Measurements from ENCODE around the gene ERGIC3. TPM values are rescaled to one million over a fixed set of nuclear protein-coding genes. Genes with fewer than 3 reads are reported as not detected.
A peak's percentile ranks its signal among the peaks of the same experiment; 100 is the strongest.

ERGIC3 gene
- total RNA-seq, 1 experiment from 2014 or later: 630 TPM

DNA sequence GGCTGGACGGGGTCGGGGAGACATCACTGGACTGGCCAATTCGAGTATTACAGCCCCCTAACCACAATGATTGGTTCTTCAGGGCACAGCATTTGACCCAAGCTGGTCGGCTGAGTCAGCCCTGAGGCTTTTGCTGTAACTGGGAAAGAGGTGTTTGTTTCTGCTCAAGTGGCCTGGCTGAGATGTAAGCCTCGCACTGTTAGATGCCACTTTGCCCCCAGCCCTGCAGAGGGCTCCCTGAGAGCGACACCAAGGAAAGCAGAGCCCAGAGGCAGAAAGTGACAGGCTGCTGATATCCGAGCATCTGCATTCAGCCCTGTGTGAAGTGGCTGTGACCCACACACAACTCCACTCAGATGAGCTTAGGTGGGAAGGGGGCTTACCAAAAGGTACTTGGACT, 19.4 kb downstream of the ERGIC3 start:
- DNase-seq (ENCODE audit: low read depth): peak; percentile 82

GRCh38 chr20:35561671-35562070, 19.8 kb downstream of the ERGIC3 start:
- DNase-seq (ENCODE audit: low read depth): no peak

DNA sequence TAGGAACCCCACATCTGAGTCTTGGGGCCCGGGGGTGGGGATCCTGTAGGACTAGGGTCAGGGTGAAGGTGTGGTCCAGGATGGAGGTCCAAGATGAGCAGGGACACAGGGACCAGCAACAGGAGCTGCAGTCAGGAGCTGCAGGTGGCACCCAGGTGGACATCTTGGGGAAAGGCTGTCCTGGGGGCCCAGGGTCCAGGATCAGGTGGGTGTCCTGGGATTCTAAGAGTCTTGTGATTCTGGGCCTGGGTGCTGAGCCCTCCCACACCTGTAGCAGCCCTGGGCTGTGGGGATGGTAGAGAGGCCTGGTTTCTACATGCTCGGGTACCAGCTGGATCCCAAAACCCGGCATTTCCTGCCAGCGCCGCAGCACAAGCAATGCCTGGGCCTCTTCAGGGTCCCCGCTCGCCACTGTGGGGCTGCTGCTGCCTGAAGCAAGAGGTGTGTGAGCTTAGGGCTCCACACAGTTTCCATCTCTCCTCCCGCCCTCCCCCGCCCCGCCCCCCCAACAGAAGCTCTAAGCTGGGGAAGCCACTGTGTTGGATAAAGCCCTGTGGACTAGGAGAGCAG, 20.7 kb downstream of the ERGIC3 start:
- DNase-seq (ENCODE audit: low read depth): no peak

- no peak for DNase-seq (ENCODE audit: low read depth)
Measured at GRCh38 chr20:35563834-35564233, 22.0 kb downstream of the ERGIC3 start.

DNA sequence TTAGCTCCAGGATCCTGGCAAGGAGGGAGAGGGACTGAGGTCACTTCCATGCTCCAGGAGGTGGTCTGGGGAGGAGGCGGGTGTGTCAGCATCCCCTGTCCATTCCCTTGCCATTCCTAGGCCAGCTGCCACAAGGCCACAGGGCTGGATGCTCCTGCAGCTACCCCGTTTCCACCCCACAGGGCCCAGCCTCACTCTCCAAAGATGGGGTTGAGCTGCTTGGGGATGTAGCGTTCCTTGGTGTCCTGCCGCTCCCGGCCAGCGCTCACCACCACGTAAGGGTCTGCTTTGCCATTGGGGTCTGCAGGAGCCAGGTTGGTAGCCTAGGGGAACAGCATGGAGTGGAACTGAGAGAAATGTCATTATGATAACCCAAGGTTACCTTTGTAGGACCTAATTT, 23.0 kb downstream of the ERGIC3 start:
- no peak for DNase-seq (ENCODE audit: low read depth)

GRCh38 chr20:35568645-35569044, 26.8 kb downstream of the ERGIC3 start:
- DNase-seq (ENCODE audit: low read depth): peak; percentile 46

- no peak for DNase-seq (ENCODE audit: low read depth)
Measured at GRCh38 chr20:35571555-35571954, 29.7 kb downstream of the ERGIC3 start.

GRCh38 chr20:35572838-35573237, 31.0 kb downstream of the ERGIC3 start:
- no peak for DNase-seq (ENCODE audit: low read depth)

DNA sequence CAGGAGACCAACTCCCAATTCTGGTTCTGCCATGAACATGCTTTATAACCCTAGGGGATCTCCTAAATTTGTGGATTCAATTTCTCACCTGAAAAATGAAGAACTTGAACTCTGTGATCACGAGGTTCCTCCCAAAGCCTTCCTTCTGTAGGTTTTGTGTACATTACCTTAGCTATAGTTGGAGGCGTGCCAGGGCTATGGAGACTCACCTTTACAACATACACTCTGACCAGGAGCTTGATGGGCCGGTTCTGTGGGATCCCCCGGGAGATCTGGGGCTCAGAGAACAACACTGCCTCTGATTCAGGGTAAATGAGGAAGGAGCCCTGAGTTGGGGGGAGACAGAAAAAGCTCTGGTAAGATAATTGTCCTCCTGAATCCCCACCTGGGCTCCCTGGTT, 34.1 kb downstream of the ERGIC3 start:
- no peak for DNase-seq (ENCODE audit: low read depth)

DNA sequence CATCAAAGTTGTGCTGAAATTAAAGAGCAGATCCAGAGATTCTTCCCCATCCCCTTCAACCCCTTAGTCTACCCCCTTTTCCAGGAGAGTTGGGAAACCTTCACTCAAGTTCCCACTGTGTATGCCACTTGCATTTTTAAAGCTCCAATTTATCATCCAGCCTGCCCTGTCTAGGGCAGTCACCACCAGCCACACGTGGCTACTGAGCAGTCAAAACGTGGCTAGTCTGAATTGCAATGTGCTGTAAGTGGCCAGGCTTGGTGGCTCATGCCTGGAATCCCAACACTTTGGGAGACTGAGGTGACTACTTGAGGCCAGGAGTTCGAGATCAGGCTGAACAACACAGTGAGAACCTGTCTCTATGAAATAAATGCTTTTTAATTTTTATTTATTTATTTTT, 34.9 kb downstream of the ERGIC3 start:
- no peak for DNase-seq (ENCODE audit: low read depth)

DNA sequence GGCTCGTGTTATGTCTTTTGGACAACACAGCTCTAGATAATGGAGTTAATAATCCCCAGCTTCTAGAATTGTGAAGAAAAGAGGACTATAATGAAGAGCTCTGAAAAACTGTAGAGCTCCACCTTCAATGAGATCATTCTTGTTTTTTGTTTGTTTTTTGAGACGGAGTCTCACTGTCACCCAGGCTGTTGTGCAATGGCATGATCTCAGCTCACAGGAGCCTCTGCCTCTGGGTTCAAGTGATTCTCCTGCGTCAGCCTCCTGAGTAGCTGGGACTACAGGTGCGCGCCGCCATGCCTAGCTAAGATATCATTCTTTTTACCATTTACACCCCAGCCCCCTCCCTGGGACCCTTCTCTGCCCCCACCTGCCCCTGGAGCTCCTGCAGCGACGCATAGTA, 36.6 kb downstream of the ERGIC3 start:
- no peak for DNase-seq (ENCODE audit: low read depth)

GRCh38 chr20:35579196-35579595, 37.3 kb downstream of the ERGIC3 start:
- DNase-seq (ENCODE audit: low read depth): no peak

GRCh38 chr20:35582131-35582530, 40.3 kb downstream of the ERGIC3 start:
- no peak for DNase-seq (ENCODE audit: low read depth)

- no peak for DNase-seq (ENCODE audit: low read depth)
Measured at GRCh38 chr20:35582741-35583404, 41.0 kb downstream of the ERGIC3 start.

DNA sequence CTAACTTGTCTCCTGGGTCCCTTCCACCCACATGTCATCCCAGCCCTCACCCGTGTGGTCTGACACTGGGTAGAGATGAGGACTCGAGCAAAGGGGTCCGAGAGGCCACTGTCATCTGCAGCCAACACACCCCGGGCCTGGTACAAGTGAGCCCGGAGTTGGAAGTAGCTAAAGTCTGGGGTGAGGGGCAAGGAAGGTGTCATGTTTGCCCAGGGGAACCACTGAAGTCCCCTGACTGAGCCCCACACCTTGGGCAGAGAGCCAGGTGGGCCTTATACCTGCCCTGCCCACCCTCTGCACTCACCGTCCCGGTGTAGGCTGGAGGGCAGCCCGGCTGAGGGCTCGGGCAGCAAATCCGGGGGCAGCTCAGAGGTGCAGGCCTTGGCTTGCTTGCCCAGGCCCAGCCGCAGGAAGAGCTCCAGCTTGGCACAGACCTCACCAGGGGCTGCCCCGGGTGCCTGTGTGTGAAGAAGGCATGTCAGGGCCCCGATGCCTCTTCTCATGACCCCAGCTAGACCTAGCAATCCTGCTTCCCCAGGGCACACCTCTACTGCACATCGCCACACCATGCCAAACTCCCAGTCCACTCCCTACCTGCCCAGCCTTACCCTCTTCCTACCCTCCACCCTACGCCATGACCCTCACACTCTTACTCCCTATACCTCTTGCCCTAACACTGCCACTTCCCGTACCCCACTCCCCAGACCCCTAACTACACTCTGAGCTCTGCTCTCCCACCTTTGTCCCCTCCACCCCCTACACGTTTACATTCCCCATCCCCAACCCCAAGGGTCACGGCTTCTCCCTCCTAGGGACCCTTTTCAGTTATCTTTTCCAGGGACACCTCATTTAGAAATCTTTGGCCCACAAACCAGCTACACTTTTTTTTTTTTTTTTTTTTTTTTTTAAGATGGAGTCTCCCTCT, 42.0 kb downstream of the ERGIC3 start:
- DNase-seq (ENCODE audit: low read depth): no peak

DNA sequence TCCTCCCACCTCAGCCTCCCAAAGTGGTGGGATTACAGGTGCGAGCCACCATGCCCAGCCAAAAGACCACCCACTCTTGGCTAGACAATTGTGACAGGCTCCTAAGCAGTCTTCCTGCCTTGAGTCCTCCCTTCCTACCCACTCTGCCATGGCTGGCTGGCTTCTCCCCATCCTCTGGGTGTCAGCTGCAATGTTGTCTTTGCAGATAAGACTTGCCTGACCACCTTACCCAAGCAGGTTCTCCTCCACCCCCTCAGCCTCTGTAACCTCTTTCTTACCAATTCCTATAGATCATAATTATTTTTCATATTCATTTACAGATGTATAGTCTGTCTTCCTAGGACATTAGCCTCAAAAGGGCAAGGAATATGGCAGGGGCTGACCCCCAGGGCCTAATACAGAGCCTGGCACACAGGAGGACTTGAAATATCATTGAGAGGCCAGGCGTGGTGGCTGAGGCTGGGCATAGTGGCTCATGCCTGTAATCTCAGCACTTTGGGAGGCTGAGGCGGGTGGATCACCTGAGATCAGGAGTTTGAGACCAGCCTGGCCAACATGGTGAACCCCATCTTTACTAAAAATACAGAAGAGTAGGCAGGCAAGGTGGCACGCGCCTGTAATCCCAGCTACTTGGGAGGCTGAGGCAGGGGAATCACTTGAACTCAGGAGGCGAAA, 45.0 kb downstream of the ERGIC3 start:
- no peak for DNase-seq (ENCODE audit: low read depth)

GRCh38 chr20:35587436-35587835, 45.6 kb downstream of the ERGIC3 start:
- no peak for DNase-seq (ENCODE audit: low read depth)

- no peak for DNase-seq (ENCODE audit: low read depth)
Measured at GRCh38 chr20:35588397-35588796, 46.5 kb downstream of the ERGIC3 start.

DNA sequence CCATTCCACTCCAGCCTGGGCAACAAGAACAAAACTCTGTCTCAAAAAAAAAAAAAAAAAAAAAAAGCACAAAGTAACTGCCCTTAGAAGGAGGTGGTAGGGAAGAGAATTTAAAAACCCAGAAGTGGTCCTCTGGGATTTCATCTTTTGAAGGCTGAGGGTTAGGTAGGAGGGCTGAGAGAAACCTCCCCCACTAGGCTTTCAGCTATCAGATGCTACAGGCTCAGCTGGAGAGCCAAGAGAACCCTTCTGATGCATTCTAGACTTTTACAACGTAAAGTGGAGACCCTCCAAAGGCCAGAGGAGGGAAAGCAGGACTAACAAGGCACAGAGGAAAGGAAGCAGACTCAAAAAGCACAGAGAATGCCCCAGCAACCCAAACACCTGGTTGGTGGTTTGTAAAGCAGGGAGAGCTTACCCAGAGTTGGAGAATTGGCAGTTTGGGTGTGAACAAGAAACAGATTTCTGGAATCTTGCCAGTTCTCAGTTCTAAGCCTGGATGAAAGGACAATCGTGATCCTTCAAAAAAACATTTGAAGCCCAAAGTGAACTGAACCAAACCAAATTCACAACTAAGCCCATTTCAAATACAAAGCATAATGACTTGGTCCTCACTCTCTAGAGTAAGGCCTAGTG, 50.6 kb downstream of the ERGIC3 start:
- DNase-seq (ENCODE audit: low read depth): no peak

DNA sequence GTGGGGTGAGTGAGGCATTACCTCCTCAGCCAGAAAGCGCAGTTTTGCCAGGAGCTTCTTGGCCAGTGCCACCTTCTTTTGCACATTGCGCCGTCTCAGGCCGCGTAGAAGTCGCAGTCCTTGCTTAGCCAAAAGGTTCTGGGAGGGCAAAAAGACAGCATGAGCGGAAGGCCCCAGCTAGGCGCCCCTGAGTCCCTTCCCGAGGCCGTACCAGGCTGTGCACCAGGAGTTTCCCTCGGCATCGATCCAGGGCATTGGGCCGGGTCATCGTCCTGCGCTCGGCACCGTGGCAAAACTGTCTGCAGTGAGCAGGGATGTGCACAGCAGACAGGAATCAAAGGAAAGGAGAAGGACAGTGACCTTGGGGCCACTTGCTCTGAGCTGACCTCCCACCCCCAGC, 53.6 kb downstream of the ERGIC3 start:
- no peak for DNase-seq (ENCODE audit: low read depth)

DNA sequence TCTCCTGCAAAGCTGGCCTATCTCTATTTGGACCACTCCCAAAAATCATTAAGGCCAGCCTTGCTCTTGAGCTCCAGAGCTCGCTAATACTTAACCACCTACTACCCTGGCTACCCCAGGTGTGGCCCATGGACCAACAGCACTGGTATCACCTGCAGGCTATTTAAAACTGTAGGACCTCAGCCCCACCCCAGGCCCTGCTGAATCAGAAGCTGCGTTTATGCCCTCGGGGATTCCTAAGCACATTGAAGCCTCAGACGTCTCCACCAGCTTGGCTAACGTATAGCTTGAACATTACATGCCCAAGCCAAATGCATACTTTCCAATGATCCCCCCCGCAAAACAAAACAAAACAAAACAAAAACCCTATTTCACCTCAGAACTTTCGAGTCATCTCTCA, 54.0 kb downstream of the ERGIC3 start:
- no peak for DNase-seq (ENCODE audit: low read depth)

- DNase-seq (ENCODE audit: low read depth): no peak
Measured at GRCh38 chr20:35597186-35597585, 55.3 kb downstream of the ERGIC3 start.
